Suprapubic skin (tissue), 4 donors: ENCODE measurements around the gene CLMN.

Source experiments
- POLR2A ChIP-seq, 2 donors: fragments of 450-650 bp; IDR thresholded peaks; one replicate each; pipeline ENCODE4 v1.6.1; 2017; ENCODE audit warnings: antibody characterized with exemption in 2 of 2, mild to moderate bottlenecking in 2 of 2, moderate library complexity in 2 of 2
- POLR2AphosphoS5 ChIP-seq, 3 donors: sonication (generic); formaldehyde crosslinking; IDR thresholded peaks; one replicate each; pipeline ENCODE4 v1.6.1; 2017; ENCODE audit warnings: antibody characterized with exemption in 3 of 3
- TF ChIP-seq, protein P1 (sequence below), 2 donors: fragments of 200-600 bp in 1 of 2; fragments of 450-650 bp in 1 of 2; sonication (generic) in 1 of 2; IDR thresholded peaks; one replicate each; pipeline ENCODE4 v1.5.1; 2016 to 2019; ENCODE audit warnings: antibody characterized with exemption in 2 of 2, mild to moderate bottlenecking in 1 of 2, moderate library complexity in 1 of 2

GRCh38 chr14:95167177-95167576, 152.5 kb downstream of the CLMN start:
- TF ChIP-seq POLR2AphosphoS5 (IDR thresholded peaks at IDR 0.05), result no peak
- TF ChIP-seq, protein P1, sequence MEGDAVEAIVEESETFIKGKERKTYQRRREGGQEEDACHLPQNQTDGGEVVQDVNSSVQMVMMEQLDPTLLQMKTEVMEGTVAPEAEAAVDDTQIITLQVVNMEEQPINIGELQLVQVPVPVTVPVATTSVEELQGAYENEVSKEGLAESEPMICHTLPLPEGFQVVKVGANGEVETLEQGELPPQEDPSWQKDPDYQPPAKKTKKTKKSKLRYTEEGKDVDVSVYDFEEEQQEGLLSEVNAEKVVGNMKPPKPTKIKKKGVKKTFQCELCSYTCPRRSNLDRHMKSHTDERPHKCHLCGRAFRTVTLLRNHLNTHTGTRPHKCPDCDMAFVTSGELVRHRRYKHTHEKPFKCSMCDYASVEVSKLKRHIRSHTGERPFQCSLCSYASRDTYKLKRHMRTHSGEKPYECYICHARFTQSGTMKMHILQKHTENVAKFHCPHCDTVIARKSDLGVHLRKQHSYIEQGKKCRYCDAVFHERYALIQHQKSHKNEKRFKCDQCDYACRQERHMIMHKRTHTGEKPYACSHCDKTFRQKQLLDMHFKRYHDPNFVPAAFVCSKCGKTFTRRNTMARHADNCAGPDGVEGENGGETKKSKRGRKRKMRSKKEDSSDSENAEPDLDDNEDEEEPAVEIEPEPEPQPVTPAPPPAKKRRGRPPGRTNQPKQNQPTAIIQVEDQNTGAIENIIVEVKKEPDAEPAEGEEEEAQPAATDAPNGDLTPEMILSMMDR (IDR thresholded peaks at IDR 0.05), result no peak
- TF ChIP-seq POLR2A (IDR thresholded peaks at IDR 0.05), result no peak
